HG02759 (cell line): ENCODE results near the gene SNRPF.
A peak's percentile ranks its signal among the peaks of the same experiment; 100 is the strongest.
"Not testable (repeated sequence)": the region's sequence is repeated elsewhere in the genome, so short reads cannot be mapped to it uniquely, and the experiment has no call there.

ENCODE experiments used
- ATAC-seq: cut with Tn5 transposase; IDR thresholded peaks from one replicate; pipeline ENCODE4 v1.9.1; 2021; ENCODE audit warnings: mild to moderate bottlenecking, moderate library complexity; ENCODE audit not compliant: unreplicated experiment

Gene SNRPF

GRCh38 chr12:95858451-95859343, at the start of gene SNRPF:
Gene SNRPF (plus strand): TSS chr12:95858952. CDS start chr12:95859074, 122 bp downstream.
- ATAC-seq = peak; percentile 99

GRCh38 chr12:95809000-95809680, 49.6 kb upstream of the SNRPF start:
- no peak for ATAC-seq

- ATAC-seq = no peak
Observed at GRCh38 chr12:95810411-95810810, 48.3 kb upstream of the SNRPF start.

- not testable (repeated sequence) for ATAC-seq
Observed at GRCh38 chr12:95812155-95812554, 46.6 kb upstream of the SNRPF start.

GRCh38 chr12:95815632-95816212, 43.0 kb upstream of the SNRPF start:
- ATAC-seq = no peak

DNA sequence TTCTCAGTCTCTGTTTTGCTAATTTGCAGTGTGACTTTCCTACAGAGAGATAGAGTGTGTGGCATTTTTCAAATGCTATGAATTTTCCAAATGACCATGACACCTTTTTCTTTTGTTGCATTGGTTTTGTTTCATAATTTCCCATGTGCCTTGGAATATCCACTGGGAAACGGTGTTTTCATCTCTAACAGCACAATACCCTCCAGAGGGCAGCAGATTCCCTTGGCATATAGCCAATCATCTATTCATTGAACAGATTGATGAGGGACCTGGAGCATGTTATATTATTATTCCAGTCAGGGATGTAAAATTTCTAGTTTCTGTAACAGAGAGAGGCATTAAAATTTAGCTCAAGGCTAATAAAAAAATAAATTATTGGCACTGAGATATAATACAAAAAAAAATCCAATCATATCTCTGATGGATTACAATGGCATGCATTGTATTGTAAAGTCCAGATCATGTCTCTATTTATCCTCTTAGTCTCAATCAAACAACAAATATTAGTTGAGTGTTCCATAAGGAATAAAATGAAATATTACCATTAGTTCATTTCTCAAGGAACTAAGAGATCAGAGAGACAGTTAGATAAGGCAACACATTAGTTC, 38.6 kb upstream of the SNRPF start:
- ATAC-seq = no peak

GRCh38 chr12:95829395-95829794, 29.4 kb upstream of the SNRPF start:
- ATAC-seq = no peak

DNA sequence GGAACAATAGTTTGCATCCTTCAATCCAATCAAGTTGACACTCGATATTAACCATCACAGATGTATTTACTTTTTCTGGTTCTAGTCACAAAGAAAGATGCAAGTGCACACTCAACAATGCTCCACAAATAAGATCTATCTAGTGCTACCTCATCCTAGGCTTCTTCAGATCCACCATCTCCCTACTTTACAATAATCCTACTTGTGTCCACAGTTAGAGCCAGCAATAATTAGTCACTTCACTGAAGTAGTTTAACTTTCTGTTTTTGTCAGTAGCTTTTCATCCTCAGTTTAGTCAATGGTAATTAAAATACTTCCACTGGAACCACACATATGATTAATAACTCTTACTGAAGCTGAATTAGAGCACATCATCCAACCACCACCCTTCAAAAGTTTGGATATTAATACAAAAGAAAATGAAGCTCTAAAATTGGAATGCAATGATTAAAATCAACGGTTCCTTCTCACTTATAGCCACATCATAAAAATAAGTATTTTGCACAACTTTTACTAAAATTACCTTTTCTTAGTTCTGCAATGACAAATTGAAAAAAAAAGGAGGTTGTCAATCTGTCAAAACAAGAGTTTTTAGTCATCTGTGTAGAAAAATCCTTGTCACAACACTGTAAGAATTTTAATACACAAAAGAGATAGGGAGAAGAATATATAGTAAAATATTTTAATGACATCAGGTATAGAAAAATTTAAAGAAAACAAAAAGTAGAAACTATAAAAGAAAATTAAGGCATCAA, 28.2 kb upstream of the SNRPF start:
- ATAC-seq = no peak

- ATAC-seq = no peak
Observed at GRCh38 chr12:95834572-95834971, 24.2 kb upstream of the SNRPF start.

DNA sequence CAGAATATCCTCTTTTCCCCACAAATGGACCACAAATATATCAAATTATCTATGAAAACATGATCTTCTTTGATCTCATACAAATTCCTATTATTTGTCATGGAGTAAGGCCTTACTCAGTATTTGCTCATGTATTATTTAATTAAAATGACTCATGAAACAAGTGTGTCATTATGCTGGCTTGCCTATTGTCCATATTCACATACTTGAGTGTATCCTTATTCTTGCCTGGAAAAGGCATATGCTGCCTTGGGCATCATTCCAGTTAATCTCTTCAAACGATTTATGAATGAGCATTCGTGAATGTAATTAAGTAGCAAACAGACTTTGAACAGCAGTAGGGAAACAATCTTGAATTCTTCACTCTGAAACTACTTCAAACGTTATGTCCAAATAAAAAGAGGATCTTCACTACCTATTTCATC, 22.6 kb upstream of the SNRPF start:
- no peak for ATAC-seq

DNA sequence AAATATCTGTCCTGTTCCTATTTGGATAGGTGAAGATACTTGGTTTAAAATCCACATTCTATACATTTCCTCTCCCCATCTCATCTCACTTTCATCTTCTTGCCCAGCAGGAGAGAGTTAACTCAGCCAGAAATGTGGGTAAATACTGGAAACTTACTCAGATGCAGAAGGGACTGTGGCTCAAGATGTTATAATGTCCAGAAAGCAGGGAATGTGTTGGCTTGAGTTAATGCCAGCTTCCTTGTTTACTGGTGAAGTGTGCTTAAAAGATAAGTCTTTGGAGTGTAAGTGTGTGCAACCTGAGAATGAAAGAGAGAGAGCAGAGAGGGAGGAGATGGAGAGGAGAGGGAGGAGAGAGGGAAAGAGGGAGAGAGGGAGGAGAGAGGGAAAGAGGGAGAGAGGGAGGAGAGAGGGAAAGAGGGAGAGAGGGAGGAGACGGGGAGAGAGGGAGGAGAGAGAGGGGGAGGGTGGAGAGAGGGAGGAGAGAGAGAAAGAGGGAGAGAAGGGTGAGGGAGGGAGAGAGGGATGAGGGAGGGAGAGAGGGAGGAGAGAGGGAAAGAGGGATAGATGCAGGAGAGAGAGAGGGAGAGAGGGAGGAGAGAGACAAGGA, 22.0 kb upstream of the SNRPF start:
- ATAC-seq = no peak

GRCh38 chr12:95837240-95838038, 21.3 kb upstream of the SNRPF start:
- ATAC-seq = no peak

DNA sequence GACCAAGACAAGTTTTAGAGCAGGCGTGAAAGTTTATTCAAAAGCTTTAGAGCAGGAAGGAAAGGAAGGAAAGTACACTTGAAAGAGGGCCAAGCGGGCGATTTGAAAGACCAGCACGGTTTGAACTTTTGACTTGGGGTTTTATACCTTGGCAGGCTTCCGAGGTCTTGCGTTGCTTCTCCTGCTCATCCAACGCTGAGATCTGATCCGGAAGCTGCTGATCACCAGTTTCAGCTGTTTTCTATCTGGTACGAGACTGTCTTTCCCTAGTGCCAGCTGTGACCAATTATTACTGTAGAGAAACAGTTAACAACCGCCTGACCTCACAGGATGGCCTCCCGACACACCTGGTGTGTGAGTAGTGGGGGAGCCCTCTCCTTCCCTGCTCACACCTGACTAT, 20.6 kb upstream of the SNRPF start:
- ATAC-seq = no peak

DNA sequence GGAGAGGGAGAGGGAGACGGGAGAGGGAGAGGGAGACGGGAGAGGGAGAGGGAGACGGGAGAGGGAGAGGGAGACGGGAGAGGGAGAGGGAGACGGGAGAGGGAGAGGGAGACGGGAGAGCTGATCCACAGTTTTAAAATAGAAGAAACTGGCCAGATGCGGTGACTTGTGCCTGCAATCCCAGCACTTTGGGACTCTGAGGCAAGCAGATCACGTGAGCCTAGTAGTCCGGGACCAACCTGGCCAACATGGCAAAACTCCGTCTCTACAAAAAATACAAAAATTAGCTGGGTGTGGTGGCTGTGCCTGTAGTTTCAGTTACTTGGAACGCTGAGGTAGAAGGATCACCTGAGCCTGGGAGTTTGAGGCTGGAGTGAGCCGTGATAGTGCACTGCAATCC, 16.3 kb upstream of the SNRPF start:
- ATAC-seq = not testable (repeated sequence)

- ATAC-seq = no peak
Observed at GRCh38 chr12:95848575-95849388, 10.0 kb upstream of the SNRPF start.

- ATAC-seq = no peak
Observed at GRCh38 chr12:95851606-95852005, 7.1 kb upstream of the SNRPF start.

DNA sequence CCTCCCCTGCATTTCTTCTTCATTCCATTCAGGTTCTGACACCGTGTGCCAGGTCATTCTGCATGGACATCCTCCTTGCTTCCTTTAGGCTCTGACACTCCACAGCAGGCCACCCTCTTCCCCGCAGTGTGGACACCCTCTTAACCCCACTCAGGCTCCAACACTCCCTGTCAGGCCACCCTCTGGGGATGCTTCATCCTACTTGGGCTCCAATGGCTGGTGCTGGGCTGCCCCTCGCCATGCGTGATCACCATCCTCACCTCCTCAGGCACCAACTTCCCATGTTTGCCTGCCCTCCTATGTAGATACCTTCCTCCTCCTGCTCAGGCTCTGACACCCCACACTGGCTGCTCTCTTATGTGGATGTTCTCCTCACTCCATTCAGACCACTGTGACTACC, 6.6 kb upstream of the SNRPF start:
- ATAC-seq = no peak

- ATAC-seq = no peak
Observed at GRCh38 chr12:95857156-95857555, 1.6 kb upstream of the SNRPF start.

DNA sequence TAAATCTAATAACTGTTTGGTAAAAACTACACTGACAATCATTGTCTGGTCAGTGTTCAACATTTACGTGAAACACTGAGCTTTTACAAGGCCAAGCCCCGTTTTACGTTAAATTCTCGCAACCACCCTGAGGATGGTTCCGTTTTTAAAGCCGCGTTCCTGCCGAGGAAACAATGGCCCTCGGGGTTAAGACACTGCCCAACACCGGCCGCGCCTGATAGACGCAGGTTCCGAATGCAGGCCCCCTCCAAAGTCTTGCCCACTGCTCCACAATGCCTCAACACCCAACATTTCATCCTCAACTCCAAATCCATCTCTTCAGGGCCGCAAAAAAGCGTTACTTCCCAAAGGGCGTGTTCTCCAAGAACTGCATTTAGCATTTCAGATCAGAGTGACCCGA, 953 bp upstream of the SNRPF start:
- ATAC-seq = no peak
